Measurements from ENCODE around the gene IER3IP1.
"Not testable (repeated sequence)": the region's sequence is repeated elsewhere in the genome, so short reads cannot be mapped to it uniquely, and the experiment has no call there.

The IER3IP1 gene

GRCh38 chr18:47158404-47158803 is 17.8 kb downstream of the IER3IP1 start:
- not testable (repeated sequence) for DNase-seq

- DNase-seq: no peak
Measured at GRCh38 chr18:47151439-47151838, 24.7 kb downstream of the IER3IP1 start.

- no peak for DNase-seq
Measured at GRCh38 chr18:47150824-47151366, 25.3 kb downstream of the IER3IP1 start.

- peak; percentile 71 to 80 for DNase-seq
Measured at GRCh38 chr18:47150029-47150823, 25.9 kb downstream of the IER3IP1 start, which contains the start of gene HDHD2. Gene HDHD2 (minus strand): TSS chr18:47150500. CDS start chr18:47136439, 14,061 bp downstream.

- no peak for DNase-seq
Measured at GRCh38 chr18:47149457-47150028, 26.6 kb downstream of the IER3IP1 start.

- DNase-seq: no peak
Measured at GRCh38 chr18:47146206-47146605, 30.0 kb downstream of the IER3IP1 start.

GRCh38 chr18:47143899-47144485 is 32.2 kb downstream of the IER3IP1 start:
- no peak for DNase-seq

- no peak for DNase-seq
Measured at GRCh38 chr18:47143153-47143552, 33.0 kb downstream of the IER3IP1 start.

GRCh38 chr18:47141289-47141688 is 34.9 kb downstream of the IER3IP1 start:
- no peak for DNase-seq

GRCh38 chr18:47121146-47121545 is 55.0 kb downstream of the IER3IP1 start:
- DNase-seq: no peak

- no peak for DNase-seq
Measured at GRCh38 chr18:47120428-47120827, 55.7 kb downstream of the IER3IP1 start.

GRCh38 chr18:47118981-47119380 is 57.2 kb downstream of the IER3IP1 start:
- DNase-seq: no peak

GRCh38 chr18:47115205-47115604 is 61.0 kb downstream of the IER3IP1 start:
- no peak for DNase-seq

- no peak for DNase-seq
Measured at GRCh38 chr18:47113796-47114540, 62.2 kb downstream of the IER3IP1 start.

GRCh38 chr18:47110492-47111274 is 65.5 kb downstream of the IER3IP1 start:
- no peak for DNase-seq

- DNase-seq: no peak
Measured at GRCh38 chr18:47109720-47110119, 66.4 kb downstream of the IER3IP1 start.

GRCh38 chr18:47108998-47109405 is 67.2 kb downstream of the IER3IP1 start:
- DNase-seq: no peak

GRCh38 chr18:47108373-47108772 is 67.8 kb downstream of the IER3IP1 start:
- no peak for DNase-seq
